ENCODE results near the gene FOXE3. TPM values are rescaled to one million over a fixed set of nuclear protein-coding genes. Genes with fewer than 3 reads are reported as not detected.

Gene FOXE3
- total RNA-seq, 1 experiment from 2014 or later = 0.46 TPM

DNA sequence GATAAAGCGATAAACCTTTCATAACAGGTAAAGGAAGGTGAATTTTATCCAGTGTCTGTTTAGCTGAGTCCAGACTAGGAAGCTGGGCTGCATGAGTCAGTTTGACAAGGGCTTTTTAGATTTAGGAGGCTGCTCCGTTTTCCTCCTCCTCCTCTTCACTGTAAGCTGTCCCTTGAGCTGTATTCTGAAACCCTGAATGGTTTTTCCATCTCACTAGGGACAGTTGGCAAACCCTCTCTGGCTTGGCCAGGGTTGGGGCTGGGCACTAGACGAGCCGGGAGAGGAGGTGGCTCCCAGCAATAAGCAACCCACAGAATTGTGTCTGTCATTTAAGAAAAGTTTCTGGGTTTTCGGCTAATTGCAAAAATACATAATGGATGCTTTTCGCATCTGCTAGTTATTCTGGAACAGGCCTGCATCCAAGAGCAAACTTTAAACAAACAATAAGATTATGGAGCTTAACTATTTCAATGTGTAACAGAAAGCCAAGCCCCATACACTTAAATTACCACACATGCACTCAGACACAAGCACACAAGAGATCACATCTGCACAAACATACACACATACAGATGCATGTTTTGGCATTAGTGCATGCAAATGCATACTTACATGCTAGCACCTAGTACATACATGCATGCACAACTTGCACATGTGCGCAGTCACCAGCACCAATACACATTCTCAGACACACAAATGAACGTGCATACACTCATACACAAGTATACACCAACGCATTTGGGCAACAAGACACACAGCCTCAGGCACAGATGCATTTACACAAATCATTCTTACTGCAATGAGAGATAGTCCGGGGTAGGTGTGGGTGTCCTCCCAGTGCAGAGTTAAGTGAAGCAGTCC lies 27.8 kb upstream of the FOXE3 start:
- DNase-seq (ENCODE audit: low read depth, low spot score) = no peak
- POLR2A ChIA-PET = interaction anchor here (0.6 kb wide), 1 partner anchor 34 kb away, joined by 4 read pairs; no protein-coding TSS in a partner anchor
- intact Hi-C loops (cut with micrococcal nuclease; ENCODE audit: unreplicated experiment) = loop anchor here (5.0 kb wide), 2 partner anchors 324 to 339 kb away; no protein-coding TSS in a partner anchor
- in situ Hi-C loops (cut with HindIII; ENCODE audit: low pct_unique_long_range_greater_than_20kb, low sequenced_read_pairs) = no loop called here
- Histone ChIP-seq H3K4me3 (ENCODE audit: low read depth in 2 of 2, low read length in 2 of 2) (no peak overlapping the region), H3K4me1 (ENCODE audit: control insufficient read depth, insufficient read depth, low read length) (no peaks in the 10 kb centered on the region; the same call in 1 of the 2 replicates), H3K27ac (ENCODE audit: low read length) (no peak overlapping the region), H3K9me3 (ENCODE audit: control insufficient read depth, insufficient read depth, low read depth, low read length) (no peaks in the 10 kb centered on the region), H3K36me3 (ENCODE audit: control insufficient read depth, insufficient read depth, low read length) (no peaks in the 10 kb centered on the region), H3K27me3 (ENCODE audit: control insufficient read depth, insufficient read depth, low read length) (no peaks in the 10 kb centered on the region; the same call in 1 of the 2 replicates)
- TF ChIP-seq TCF7L2 (IDR thresholded peaks at IDR 0.05; ENCODE audit: low read depth, low read length) = no peak
- no peak for TF ChIP-seq POLR2AphosphoS5 (IDR thresholded peaks at IDR 0.05; ENCODE audit: low read depth, low read length)
- TF ChIP-seq SIN3A (IDR thresholded peaks at IDR 0.05; ENCODE audit: borderline replicate concordance, insufficient read depth, low read depth, low read length) = no peak
- TF ChIP-seq, protein P1, sequence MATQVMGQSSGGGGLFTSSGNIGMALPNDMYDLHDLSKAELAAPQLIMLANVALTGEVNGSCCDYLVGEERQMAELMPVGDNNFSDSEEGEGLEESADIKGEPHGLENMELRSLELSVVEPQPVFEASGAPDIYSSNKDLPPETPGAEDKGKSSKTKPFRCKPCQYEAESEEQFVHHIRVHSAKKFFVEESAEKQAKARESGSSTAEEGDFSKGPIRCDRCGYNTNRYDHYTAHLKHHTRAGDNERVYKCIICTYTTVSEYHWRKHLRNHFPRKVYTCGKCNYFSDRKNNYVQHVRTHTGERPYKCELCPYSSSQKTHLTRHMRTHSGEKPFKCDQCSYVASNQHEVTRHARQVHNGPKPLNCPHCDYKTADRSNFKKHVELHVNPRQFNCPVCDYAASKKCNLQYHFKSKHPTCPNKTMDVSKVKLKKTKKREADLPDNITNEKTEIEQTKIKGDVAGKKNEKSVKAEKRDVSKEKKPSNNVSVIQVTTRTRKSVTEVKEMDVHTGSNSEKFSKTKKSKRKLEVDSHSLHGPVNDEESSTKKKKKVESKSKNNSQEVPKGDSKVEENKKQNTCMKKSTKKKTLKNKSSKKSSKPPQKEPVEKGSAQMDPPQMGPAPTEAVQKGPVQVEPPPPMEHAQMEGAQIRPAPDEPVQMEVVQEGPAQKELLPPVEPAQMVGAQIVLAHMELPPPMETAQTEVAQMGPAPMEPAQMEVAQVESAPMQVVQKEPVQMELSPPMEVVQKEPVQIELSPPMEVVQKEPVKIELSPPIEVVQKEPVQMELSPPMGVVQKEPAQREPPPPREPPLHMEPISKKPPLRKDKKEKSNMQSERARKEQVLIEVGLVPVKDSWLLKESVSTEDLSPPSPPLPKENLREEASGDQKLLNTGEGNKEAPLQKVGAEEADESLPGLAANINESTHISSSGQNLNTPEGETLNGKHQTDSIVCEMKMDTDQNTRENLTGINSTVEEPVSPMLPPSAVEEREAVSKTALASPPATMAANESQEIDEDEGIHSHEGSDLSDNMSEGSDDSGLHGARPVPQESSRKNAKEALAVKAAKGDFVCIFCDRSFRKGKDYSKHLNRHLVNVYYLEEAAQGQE (IDR thresholded peaks at IDR 0.05; ENCODE audit: insufficient read depth in 1 of 2, low read depth in 2 of 2, low read length in 1 of 2) = no peak
- TF ChIP-seq, protein P2, sequence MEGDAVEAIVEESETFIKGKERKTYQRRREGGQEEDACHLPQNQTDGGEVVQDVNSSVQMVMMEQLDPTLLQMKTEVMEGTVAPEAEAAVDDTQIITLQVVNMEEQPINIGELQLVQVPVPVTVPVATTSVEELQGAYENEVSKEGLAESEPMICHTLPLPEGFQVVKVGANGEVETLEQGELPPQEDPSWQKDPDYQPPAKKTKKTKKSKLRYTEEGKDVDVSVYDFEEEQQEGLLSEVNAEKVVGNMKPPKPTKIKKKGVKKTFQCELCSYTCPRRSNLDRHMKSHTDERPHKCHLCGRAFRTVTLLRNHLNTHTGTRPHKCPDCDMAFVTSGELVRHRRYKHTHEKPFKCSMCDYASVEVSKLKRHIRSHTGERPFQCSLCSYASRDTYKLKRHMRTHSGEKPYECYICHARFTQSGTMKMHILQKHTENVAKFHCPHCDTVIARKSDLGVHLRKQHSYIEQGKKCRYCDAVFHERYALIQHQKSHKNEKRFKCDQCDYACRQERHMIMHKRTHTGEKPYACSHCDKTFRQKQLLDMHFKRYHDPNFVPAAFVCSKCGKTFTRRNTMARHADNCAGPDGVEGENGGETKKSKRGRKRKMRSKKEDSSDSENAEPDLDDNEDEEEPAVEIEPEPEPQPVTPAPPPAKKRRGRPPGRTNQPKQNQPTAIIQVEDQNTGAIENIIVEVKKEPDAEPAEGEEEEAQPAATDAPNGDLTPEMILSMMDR (IDR thresholded peaks at IDR 0.05) = no peak
- no TSS peak for BruUV-seq (replicated peaks)
- CTCF ChIA-PET = interaction anchor here (1.5 to 4.6 kb wide), 3 partner anchors 49 to 338 kb away, joined by 3 to 31 read pairs (median 26); partner anchors contain the start of gene FOXD2
- peak; percentile 51 for ATAC-seq

DNA sequence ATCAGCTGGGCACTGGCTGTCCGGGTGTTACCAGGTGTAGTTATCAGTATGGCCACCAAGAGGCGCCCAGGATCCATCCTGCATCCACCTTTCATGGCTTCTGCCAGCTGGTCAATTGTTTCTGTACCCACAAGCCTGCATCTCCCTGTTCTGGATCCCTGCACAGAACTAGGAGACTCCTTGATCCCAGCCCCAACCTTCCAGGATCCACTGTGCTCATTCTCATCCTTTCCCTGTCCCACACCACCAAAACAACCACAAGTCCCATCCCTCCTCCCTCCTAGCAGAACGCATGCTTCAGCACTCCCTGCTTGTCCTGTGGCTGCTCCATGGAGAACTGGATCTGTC lies 27.2 kb upstream of the FOXE3 start:
- DNase-seq (ENCODE audit: low read depth, low spot score) (peak; percentile 66), ATAC-seq (peak; percentile 94)
- no peaks in the 10 kb centered on the region; the same call in 1 of the 2 replicates for H3K4me1 ChIP-seq (ENCODE audit: control insufficient read depth, insufficient read depth, low read length)
- no peaks in the 10 kb centered on the region for H3K9me3 ChIP-seq (ENCODE audit: control insufficient read depth, insufficient read depth, low read depth, low read length)
- ChIA-PET POLR2A (interaction anchor here (0.6 kb wide), 1 partner anchor 49 kb away, joined by 4 read pairs; the partner anchor contains the start of gene FOXD2), CTCF (interaction anchor here (1.5 to 4.6 kb wide), 3 partner anchors 48 to 338 kb away, joined by 3 to 31 read pairs (median 26); partner anchors contain the start of gene FOXD2)
- no peak overlapping the region for H3K4me3 ChIP-seq (ENCODE audit: low read depth in 2 of 2, low read length in 2 of 2)
- H3K27ac ChIP-seq (ENCODE audit: low read length) = no peak overlapping the region
- in situ Hi-C loops (cut with HindIII; ENCODE audit: low pct_unique_long_range_greater_than_20kb, low sequenced_read_pairs) = no loop called here
- no peaks in the 10 kb centered on the region; the same call in 1 of the 2 replicates for H3K27me3 ChIP-seq (ENCODE audit: control insufficient read depth, insufficient read depth, low read length)
- TF ChIP-seq, protein P2 (IDR thresholded peaks at IDR 0.05) = peak; percentile 94
- TF ChIP-seq SIN3A (IDR thresholded peaks at IDR 0.05; ENCODE audit: borderline replicate concordance, insufficient read depth, low read depth, low read length) = no peak
- no peak for TF ChIP-seq POLR2AphosphoS5 (IDR thresholded peaks at IDR 0.05; ENCODE audit: low read depth, low read length)
- TF ChIP-seq, protein P1 (IDR thresholded peaks at IDR 0.05; ENCODE audit: insufficient read depth in 1 of 2, low read depth in 2 of 2, low read length in 1 of 2) = no peak
- TF ChIP-seq TCF7L2 (IDR thresholded peaks at IDR 0.05; ENCODE audit: low read depth, low read length) = no peak
- no peaks in the 10 kb centered on the region for H3K36me3 ChIP-seq (ENCODE audit: control insufficient read depth, insufficient read depth, low read length)
- intact Hi-C loops (cut with micrococcal nuclease; ENCODE audit: unreplicated experiment) = loop anchor here (5.0 kb wide), 2 partner anchors 323 to 338 kb away; no protein-coding TSS in a partner anchor
- no TSS peak for BruUV-seq (replicated peaks)
